ENCODE measurements around the gene TFRC.

DNA sequence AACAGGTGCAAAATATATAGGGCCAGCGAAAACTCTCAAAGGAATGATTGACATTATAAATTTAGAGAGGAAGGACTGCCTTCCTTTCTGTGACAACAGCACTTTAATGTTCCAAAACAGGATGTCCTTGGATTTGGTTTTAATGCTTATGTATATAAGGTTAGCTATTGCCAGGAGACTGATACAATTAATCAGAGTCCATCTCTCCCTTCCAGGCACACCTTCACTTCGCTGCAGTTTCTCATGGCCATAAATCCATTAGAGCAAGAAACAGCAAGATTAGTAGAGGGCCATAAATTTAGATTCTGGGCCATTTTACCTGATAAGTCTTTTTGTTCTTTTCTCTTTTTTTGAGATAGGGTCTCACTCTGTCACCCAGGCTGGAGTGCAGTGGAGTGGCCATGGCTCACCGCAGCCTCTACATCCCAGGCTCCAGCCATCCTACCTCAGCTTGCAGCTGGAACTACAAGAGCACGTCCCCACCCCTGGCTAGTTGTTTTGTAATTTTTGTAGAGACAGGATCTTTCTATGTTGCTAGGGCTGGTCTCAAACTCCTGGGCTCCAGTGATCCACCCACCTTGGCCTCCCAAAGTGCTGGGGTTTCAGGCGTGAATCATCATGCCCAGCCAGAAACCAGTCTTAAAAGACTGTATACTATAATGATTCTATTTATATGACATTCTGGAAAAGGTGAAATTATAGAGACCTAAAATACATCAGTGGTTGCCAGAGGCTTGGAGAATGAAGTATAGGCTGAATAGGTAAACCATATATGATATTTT is 15.7 kb upstream of the TFRC start:
- TF ChIP-seq, protein P1, sequence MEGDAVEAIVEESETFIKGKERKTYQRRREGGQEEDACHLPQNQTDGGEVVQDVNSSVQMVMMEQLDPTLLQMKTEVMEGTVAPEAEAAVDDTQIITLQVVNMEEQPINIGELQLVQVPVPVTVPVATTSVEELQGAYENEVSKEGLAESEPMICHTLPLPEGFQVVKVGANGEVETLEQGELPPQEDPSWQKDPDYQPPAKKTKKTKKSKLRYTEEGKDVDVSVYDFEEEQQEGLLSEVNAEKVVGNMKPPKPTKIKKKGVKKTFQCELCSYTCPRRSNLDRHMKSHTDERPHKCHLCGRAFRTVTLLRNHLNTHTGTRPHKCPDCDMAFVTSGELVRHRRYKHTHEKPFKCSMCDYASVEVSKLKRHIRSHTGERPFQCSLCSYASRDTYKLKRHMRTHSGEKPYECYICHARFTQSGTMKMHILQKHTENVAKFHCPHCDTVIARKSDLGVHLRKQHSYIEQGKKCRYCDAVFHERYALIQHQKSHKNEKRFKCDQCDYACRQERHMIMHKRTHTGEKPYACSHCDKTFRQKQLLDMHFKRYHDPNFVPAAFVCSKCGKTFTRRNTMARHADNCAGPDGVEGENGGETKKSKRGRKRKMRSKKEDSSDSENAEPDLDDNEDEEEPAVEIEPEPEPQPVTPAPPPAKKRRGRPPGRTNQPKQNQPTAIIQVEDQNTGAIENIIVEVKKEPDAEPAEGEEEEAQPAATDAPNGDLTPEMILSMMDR (IDR thresholded peaks at IDR 0.05) = no peak
- TF ChIP-seq POLR2A (IDR thresholded peaks at IDR 0.05) = no peak
